IPS-NIHi7 (cell line): ENCODE measurements around the gene P4HA3.

Experiments
- DNase-seq: peaks from one replicate; pipeline ENCODE4 v3.0.0; 2012; ENCODE audit warnings: mixed read lengths; ENCODE audit errors: extremely low spot score

The P4HA3 gene

GRCh38 chr11:74267014-74267413 is 44.4 kb downstream of the P4HA3 start:
- no peak for DNase-seq

GRCh38 chr11:74265256-74265655 is 46.2 kb downstream of the P4HA3 start:
- DNase-seq: no peak

- no peak for DNase-seq
These were observed 48.7 kb downstream of the P4HA3 start for GRCh38 chr11:74262725-74263124.

DNA sequence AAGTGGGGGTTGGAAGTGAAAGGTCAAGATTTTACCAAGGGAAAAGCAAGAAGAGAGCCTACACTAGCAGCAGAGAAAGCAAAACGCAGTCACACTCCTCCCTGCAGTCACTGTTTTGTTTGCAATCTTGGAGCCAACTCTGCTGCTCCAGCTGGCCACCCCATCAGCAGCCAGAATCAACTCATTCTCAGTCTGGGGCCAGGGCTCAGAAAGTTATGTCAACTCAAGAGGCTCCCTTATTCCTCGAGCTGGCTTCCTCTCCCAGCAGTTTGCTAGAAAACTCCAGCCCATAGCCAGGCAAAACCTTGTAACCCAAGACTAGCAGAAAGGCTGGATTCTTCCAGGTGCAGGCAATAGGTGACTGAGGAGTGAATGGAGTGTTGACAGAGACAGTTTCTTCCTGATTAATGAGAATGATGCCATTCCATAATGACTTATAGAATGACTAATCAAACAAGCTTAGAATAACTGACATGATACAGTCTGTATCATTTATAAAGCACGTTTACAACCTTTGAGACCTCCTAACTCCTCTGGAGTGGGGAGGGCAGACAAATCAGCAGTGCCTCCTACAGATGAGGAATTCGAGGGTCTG is 53.4 kb downstream of the P4HA3 start:
- DNase-seq: no peak

GRCh38 chr11:74256378-74257133 is 54.9 kb downstream of the P4HA3 start:
- DNase-seq: no peak

DNA sequence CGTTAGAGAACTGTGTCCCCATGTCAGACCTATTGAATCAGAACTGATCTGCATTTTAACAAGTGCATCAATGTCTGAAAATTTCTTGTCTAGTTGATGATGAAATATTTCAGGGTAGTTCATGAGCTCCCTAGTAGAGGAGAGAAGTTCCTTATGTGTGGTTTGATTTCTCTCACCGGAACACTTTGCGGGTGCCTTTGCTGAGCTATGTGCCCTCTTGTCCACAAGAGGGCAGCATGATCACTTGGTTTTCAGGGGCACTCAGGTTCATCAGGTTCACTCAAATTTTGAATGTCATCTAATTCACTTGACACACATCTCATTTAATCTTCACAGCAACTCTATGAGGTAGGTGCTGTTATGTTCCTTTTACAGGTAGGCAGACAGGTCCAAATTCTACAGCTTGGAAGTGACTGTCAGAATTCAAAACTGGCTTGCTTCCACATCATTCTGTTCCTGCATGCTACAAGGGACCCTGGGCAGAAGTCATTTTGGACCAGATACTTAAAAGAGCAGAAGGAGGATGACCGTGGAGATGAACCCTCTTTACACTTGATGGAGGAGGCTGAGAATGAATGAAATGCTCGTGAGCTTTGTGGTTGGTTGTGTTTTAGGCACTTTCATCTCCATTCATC is 55.6 kb downstream of the P4HA3 start:
- peak; percentile 86 for DNase-seq

GRCh38 chr11:74253361-74253760 is 58.1 kb downstream of the P4HA3 start:
- DNase-seq: no peak

- no peak for DNase-seq
These were observed 61.9 kb downstream of the P4HA3 start for GRCh38 chr11:74249496-74249895.

GRCh38 chr11:74248469-74248868 is 63.0 kb downstream of the P4HA3 start:
- no peak for DNase-seq

DNA sequence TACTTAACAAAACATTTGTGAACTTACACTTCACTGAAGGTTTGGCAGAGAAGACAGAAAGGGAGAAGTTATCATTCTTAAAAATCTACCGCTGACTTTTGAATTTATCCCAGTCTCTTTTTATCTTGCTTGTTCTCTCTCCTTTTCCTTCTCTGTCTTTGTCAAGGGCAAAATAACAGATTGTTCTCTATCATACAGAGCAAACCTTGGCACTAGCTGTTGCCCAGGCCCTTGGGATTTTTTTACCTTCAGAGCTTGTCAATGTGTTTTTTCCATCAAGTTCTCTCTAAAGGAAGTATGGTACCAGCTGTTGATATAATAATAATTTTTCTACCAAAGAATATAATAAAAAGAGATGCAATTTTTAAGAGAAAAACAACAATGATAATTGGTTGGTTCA is 73.2 kb downstream of the P4HA3 start:
- DNase-seq: no peak

GRCh38 chr11:74237541-74237940 is 73.9 kb downstream of the P4HA3 start:
- DNase-seq: no peak

DNA sequence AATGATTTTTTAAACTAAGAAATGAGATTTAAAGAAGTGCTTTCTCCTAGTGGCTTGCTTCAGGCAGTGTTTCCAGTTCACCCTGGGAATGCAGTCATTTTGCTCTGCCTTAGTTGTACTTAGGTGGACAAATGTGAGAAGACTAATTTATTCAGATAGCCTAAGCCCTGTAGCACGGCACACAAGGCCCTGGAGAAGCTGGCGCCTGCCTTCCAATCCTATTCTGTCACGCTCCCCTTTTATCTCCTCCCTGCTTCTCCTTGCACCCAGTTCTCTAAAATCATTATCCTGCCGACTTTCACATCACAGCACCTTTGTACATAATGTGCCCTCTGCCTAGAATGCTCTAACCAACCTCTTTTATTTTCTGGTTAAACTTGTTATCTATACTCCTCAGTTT is 76.3 kb downstream of the P4HA3 start:
- no peak for DNase-seq

GRCh38 chr11:74233683-74234082 is 77.8 kb downstream of the P4HA3 start:
- no peak for DNase-seq

- DNase-seq: no peak
These were observed 79.0 kb downstream of the P4HA3 start for GRCh38 chr11:74232311-74232950.

DNA sequence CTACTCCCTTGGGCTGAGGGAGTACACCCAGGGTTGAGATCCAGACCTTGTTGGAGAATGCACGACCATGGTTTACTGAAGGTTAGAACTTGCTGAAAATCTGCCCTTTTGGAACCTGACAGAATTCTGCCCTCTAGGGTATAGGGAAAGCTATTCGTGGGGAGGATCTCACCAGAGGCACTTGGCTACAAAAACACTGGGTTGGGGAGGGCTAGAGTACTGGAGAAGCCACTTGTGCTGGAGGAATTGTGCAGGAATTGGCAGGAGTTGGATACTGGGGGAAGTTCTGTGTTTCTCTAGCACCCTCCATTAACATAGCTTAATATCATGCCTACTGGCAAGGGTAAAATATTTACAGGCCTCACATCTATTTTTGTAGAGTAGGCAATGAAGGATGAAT is 84.5 kb downstream of the P4HA3 start:
- peak; percentile 35 for DNase-seq

DNA sequence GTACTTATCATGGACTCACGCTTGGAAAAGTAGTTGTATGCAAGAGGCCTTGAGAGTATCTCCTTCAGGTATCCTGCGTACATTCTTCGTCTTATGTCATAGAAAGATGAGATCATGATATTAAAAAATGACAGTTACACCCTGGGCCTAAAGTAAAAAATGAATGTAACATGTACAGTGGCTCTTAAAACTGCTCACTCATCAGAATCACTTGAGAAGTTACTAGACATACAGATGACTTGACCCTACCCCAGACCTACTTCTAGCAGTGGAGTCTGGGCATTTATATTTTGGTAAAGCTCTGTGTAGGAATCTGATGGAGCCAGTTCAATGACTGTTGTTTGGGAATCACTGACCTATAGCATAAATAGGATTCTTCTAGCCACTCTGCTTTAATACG is 85.9 kb downstream of the P4HA3 start:
- no peak for DNase-seq

GRCh38 chr11:74221816-74222215 is 89.6 kb downstream of the P4HA3 start:
- no peak for DNase-seq

- no peak for DNase-seq
These were observed 91.1 kb downstream of the P4HA3 start for GRCh38 chr11:74220376-74220775.
